IPS-18c (cell line): ENCODE measurements around the gene TGM2.

ENCODE experiments used
- H3K4me3 ChIP-seq: 2 replicates; pipeline ENCODE4 v1.7.0; 2013; ENCODE audit warnings: low read depth, mild to moderate bottlenecking, low read length, moderate library complexity; ENCODE audit not compliant: insufficient read depth
- H3K9me3 ChIP-seq: one replicate; pipeline ENCODE4 v1.6.1; 2013; ENCODE audit warnings: mild to moderate bottlenecking, low read length, moderate library complexity; ENCODE audit not compliant: control insufficient read depth, insufficient read depth

The TGM2 gene

GRCh38 chr20:38082894-38083293 lies 82.2 kb downstream of the TGM2 start:
- no peaks in the 10 kb centered on the region for H3K9me3 ChIP-seq
- no peak overlapping the region for H3K4me3 ChIP-seq

- Histone ChIP-seq H3K9me3 (no peaks in the 10 kb centered on the region), H3K4me3 (no peak overlapping the region)
Observed at GRCh38 chr20:38081575-38081974, 83.5 kb downstream of the TGM2 start.

GRCh38 chr20:38079353-38079752 lies 85.7 kb downstream of the TGM2 start:
- H3K4me3 ChIP-seq: no peak overlapping the region

GRCh38 chr20:38078084-38078483 lies 87.0 kb downstream of the TGM2 start:
- Histone ChIP-seq H3K9me3 (no peaks in the 10 kb centered on the region), H3K4me3 (no peak overlapping the region)

More at GRCh38 chr20:38079353-38079752, 85.7 kb downstream of the TGM2 start:
- no peaks in the 10 kb centered on the region for H3K9me3 ChIP-seq
